Natural killer cell (primary cell): ENCODE data around the gene CCND2. TPM values are rescaled to one million over a fixed set of nuclear protein-coding genes. Genes with fewer than 3 reads are reported as not detected.

Experiments
- ATAC-seq, 3 donors: fragments of 150-1000 bp in 2 of 3; fragments of 200-7000 bp in 1 of 3; cut with Tn5 transposase; 1 replicate in 1 of 3; 2 replicates in 2 of 3; pipeline ENCODE4 v1.10.0; 2021; ENCODE audit warnings: mild to moderate bottlenecking in 2 of 3, moderate library complexity in 2 of 3
- DNase-seq, 2 donors: peaks; one replicate each; pipeline versions ENCODE4 v3.0.0 to v3.0.0-alpha.2; 2013 to 2021; ENCODE audit warnings: mixed read lengths in 1 of 2
- H3K27ac ChIP-seq: one replicate; pipeline ENCODE4 v1.5.1; 2013; ENCODE audit warnings: mild to moderate bottlenecking, low read length
- H3K27me3 ChIP-seq: one replicate; pipeline ENCODE4 v1.6.1; 2013; ENCODE audit warnings: low read length; ENCODE audit not compliant: control insufficient read depth, insufficient read depth
- H3K36me3 ChIP-seq: one replicate; pipeline ENCODE4 v1.6.1; 2013; ENCODE audit warnings: low read length; ENCODE audit not compliant: control insufficient read depth, insufficient read depth
- H3K4me1 ChIP-seq: one replicate; pipeline ENCODE4 v1.6.1; 2013; ENCODE audit warnings: low read length; ENCODE audit not compliant: control insufficient read depth, insufficient read depth
- H3K4me3 ChIP-seq: one replicate; pipeline ENCODE4 v1.5.1; 2013; ENCODE audit warnings: low read length
- H3K9me3 ChIP-seq: one replicate; pipeline ENCODE4 v1.6.1; 2013; ENCODE audit warnings: low read length; ENCODE audit not compliant: control insufficient read depth, insufficient read depth
- H3K27ac Mint-ChIP-seq, 2 donors: one replicate each; pipeline ENCODE4 v1.8.0; 2022; ENCODE audit warnings: mild to moderate bottlenecking in 2 of 2, mixed read lengths in 2 of 2, moderate library complexity in 1 of 2
- H3K27me3 Mint-ChIP-seq, 2 donors: one replicate each; pipeline ENCODE4 v1.8.0; 2022; ENCODE audit warnings: low read depth in 2 of 2, mixed read lengths in 2 of 2
- H3K36me3 Mint-ChIP-seq: one replicate; pipeline ENCODE4 v1.8.0; 2022; ENCODE audit warnings: mixed read lengths
- H3K4me1 Mint-ChIP-seq, 2 donors: one replicate each; pipeline ENCODE4 v1.8.0; 2022; ENCODE audit warnings: mixed read lengths in 2 of 2
- H3K4me3 Mint-ChIP-seq: one replicate; pipeline ENCODE4 v1.8.0; 2022; ENCODE audit warnings: mild to moderate bottlenecking, moderate library complexity, mixed read lengths
- H3K9me3 Mint-ChIP-seq, 2 donors: one replicate each; pipeline ENCODE4 v1.8.0; 2022; ENCODE audit warnings: mixed read lengths in 2 of 2
- WGBS: methylation state at CpG from one replicate; pipeline ENCODE4 v1.1.7; 2013; ENCODE audit warnings: missing lambda C conversion rate; ENCODE audit not compliant: insufficient coverage; 5-methylcytosine and 5-hydroxymethylcytosine counted together
- intact Hi-C: fragments of 100-400 bp; cut with micrococcal nuclease; formaldehyde crosslinking; loops from one replicate; pipeline ENCODE4 v1.14.2; 2022
- total RNA-seq, 4 donors: library from RNA; stranded (reverse); fragments of 120-200 nt in 1 of 4; gene quantifications; one replicate each; pipeline versions ENCODE4 v1.2.3 to v1.2.4, GENCODE V29; 2013 to 2022
- TF ChIP-seq, protein P1 (sequence below): fragments of 200-600 bp; IDR thresholded peaks from one replicate; pipeline ENCODE4 v1.8.0; 2022; ENCODE audit warnings: antibody characterized with exemption

Gene CCND2
- total RNA-seq, 3 donors from 2014 or later (not counting 1 experiment from before 2014, with no cell fraction given), result 164 to 247 (median 228) TPM

DNA sequence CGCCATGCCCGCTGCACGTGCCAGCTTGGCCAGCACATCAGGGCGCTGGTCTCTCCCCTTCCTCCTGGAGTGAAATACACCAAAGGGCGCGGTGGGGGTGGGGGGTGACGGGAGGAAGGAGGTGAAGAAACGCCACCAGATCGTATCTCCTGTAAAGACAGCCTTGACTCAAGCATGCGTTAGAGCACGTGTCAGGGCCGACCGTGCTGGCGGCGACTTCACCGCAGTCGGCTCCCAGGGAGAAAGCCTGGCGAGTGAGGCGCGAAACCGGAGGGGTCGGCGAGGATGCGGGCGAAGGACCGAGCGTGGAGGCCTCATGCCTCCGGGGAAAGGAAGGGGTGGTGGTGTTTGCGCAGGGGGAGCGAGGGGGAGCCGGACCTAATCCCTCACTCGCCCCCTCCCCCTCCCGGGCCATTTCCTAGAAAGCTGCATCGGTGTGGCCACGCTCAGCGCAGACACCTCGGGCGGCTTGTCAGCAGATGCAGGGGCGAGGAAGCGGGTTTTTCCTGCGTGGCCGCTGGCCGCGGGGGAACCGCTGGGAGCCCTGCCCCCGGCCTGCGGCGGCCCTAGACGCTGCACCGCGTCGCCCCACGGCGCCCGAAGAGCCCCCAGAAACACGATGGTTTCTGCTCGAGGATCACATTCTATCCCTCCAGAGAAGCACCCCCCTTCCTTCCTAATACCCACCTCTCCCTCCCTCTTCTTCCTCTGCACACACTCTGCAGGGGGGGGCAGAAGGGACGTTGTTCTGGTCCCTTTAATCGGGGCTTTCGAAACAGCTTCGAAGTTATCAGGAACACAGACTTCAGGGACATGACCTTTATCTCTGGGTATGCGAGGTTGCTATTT, 914 bp upstream of the CCND2 start:
- TF ChIP-seq, protein P1, sequence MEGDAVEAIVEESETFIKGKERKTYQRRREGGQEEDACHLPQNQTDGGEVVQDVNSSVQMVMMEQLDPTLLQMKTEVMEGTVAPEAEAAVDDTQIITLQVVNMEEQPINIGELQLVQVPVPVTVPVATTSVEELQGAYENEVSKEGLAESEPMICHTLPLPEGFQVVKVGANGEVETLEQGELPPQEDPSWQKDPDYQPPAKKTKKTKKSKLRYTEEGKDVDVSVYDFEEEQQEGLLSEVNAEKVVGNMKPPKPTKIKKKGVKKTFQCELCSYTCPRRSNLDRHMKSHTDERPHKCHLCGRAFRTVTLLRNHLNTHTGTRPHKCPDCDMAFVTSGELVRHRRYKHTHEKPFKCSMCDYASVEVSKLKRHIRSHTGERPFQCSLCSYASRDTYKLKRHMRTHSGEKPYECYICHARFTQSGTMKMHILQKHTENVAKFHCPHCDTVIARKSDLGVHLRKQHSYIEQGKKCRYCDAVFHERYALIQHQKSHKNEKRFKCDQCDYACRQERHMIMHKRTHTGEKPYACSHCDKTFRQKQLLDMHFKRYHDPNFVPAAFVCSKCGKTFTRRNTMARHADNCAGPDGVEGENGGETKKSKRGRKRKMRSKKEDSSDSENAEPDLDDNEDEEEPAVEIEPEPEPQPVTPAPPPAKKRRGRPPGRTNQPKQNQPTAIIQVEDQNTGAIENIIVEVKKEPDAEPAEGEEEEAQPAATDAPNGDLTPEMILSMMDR, result no peak
- Mint-ChIP-seq H3K27ac (peak overlapping the region; percentile 92 to 98), H3K36me3 (peaks cover 8% of the 10 kb centered on the region), H3K9me3 (no peaks in the 10 kb centered on the region), H3K4me3 (peak overlapping the region; percentile 92), H3K27me3 (peaks cover 0 to 5% of the 10 kb centered on the region in 2 donors), H3K4me1 (peaks cover 45 to 64% of the 10 kb centered on the region in 2 donors)
- H3K27ac ChIP-seq, result peak overlapping the region; percentile 93
- H3K36me3 ChIP-seq, result peaks cover 15% of the 10 kb centered on the region
- H3K4me3 ChIP-seq, result peak overlapping the region; percentile 87
- ATAC-seq (peak; percentile 20 to 45 (median 41)), DNase-seq (peak; percentile 82 to 85)
- H3K9me3 ChIP-seq, result no peaks in the 10 kb centered on the region
- peaks cover 10% of the 10 kb centered on the region for H3K27me3 ChIP-seq
- H3K4me1 ChIP-seq, result peaks cover 66% of the 10 kb centered on the region
- WGBS, result under 1% methylated on average over 60 of the region's 62 CpGs
- intact Hi-C loops, result loop anchor here (1.0 to 5.0 kb wide), 3 partner anchors 71 to 400 kb away; partner anchors contain the start of gene PARP11

- WGBS, result 0% methylated on average over 10 of the region's 10 CpGs
- ATAC-seq (no peak), DNase-seq (no peak)
- Histone ChIP-seq H3K9me3 (no peaks in the 10 kb centered on the region), H3K27me3 (peaks cover 5% of the 10 kb centered on the region), H3K27ac (peak overlapping the region; percentile 93), H3K4me3 (peak overlapping the region; percentile 87), H3K4me1 (peaks cover 66% of the 10 kb centered on the region), H3K36me3 (peaks cover 21% of the 10 kb centered on the region)
- H3K27ac Mint-ChIP-seq, result peak overlapping the region; percentile 92 to 98
- H3K4me3 Mint-ChIP-seq, result peak overlapping the region; percentile 92
- intact Hi-C loops, result loop anchor here (2.0 to 5.0 kb wide), 2 partner anchors 120 to 401 kb away; partner anchors contain the start of gene PARP11
- H3K9me3 Mint-ChIP-seq, result no peaks in the 10 kb centered on the region
- peaks cover 8% of the 10 kb centered on the region for H3K36me3 Mint-ChIP-seq
- H3K4me1 Mint-ChIP-seq, result peaks cover 48 to 62% of the 10 kb centered on the region in 2 donors
- H3K27me3 Mint-ChIP-seq, result peaks cover 0 to 4% of the 10 kb centered on the region in 2 donors
- TF ChIP-seq, protein P1, result no peak
These were observed 300 bp upstream of the CCND2 start for GRCh38 chr12:4273273-4273651.

DNA sequence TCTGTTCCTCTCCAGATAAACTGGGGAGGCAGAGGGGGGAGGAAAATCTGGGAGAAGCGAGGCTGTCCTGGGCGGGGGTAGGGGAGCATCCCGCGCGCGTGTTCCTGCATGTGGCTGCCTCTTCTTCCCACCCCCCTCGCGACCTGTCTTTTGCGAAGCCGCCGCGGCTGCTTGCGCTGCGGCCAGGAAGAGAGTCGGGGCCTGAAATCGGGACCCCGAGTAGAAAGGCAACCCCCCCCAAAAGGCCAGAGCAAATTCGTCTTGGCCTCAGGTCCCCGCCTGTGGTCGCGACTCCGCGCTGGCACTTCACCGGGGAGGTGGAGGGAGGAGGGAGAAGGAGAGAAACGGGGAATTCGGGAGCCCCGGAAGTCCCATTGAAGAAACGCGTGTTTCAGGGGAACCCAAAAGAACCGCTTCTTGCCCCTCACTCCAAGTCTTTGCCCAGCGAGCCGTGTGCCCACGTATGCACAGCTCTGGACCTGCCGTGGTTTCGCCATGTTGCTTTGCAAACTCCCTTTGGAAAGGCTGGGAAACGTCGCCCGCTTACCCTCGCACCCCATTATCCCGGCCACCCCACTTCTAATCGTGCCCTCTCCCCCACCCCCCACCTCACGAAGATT, 944 bp downstream of the CCND2 start:
- TF ChIP-seq, protein P1, result no peak
- Histone ChIP-seq H3K27ac (peak overlapping the region; percentile 93), H3K27me3 (no peaks in the 10 kb centered on the region), H3K4me3 (peak overlapping the region; percentile 87), H3K36me3 (peaks cover 34% of the 10 kb centered on the region), H3K4me1 (peaks cover 70% of the 10 kb centered on the region), H3K9me3 (no peaks in the 10 kb centered on the region)
- Mint-ChIP-seq H3K27ac (peak overlapping the region; percentile 92 to 98), H3K4me3 (peak overlapping the region; percentile 92), H3K9me3 (no peaks in the 10 kb centered on the region), H3K4me1 (peaks cover 51 to 60% of the 10 kb centered on the region in 2 donors), H3K36me3 (peaks cover 8% of the 10 kb centered on the region), H3K27me3 (peaks cover 0 to 2% of the 10 kb centered on the region in 2 donors)
- intact Hi-C loops, result loop anchor here (5.0 kb wide), 1 partner anchor 402 kb away; the partner anchor contains the start of gene PARP11
- WGBS, result under 1% methylated on average over 39 of the region's 42 CpGs
- DNase-seq, result peak; percentile 26 to 64
- ATAC-seq, result no peak
